ENCODE results near the gene MRPS12. TPM values are rescaled to one million over a fixed set of nuclear protein-coding genes. Genes with fewer than 3 reads are reported as not detected.

MRPS12 gene
- total and polyA plus RNA-seq, 2 of the 13 experiments (the other 11 are each of a cell fraction or from before 2014, with no cell fraction given) = 27.5 to 54.8 TPM

GRCh38 chr19:38899447-38900201 lies 31.1 kb upstream of the MRPS12 start, which contains the start of the genes NFKBIB and SIRT2 (continued):
- TF ChIP-seq RFX5 (IDR thresholded peaks at IDR 0.05; ENCODE audit: low read depth, low read length) (peak; percentile 52), JUNB (CRISPR knock-in tag; IDR thresholded peaks at IDR 0.05; ENCODE audit: borderline replicate concordance) (no peak), HOMEZ (CRISPR knock-in tag; IDR thresholded peaks at IDR 0.05; ENCODE audit: low read depth) (no peak), ZBTB43 (CRISPR knock-in tag; conservative IDR thresholded peaks at IDR 0.05) (no peak; the same call in 1 of the 2 replicates), ZBTB38 (CRISPR knock-in tag; IDR thresholded peaks at IDR 0.05) (0 out of 2 replicates have a peak, but pooled peaks have one; percentile 33), TOPORS (CRISPR knock-in tag; IDR thresholded peaks at IDR 0.05) (no peak), ETS1 (CRISPR knock-in tag; IDR thresholded peaks at IDR 0.05) (no peak; the same call in 1 of the 2 replicates), SPEN (CRISPR knock-in tag; IDR thresholded peaks at IDR 0.05; ENCODE audit: low read depth) (peak; percentile 67), GTF2F1 (IDR thresholded peaks at IDR 0.05; ENCODE audit: low read length) (no peak), MAFK (conservative IDR thresholded peaks at IDR 0.05 in 1 of 2, IDR thresholded peaks at IDR 0.05 in 1 of 2; ENCODE audit: low read length in 2 of 2) (peak; percentile 15 to 34; a peak in 1 of 4 replicates), SMARCE1 (IDR thresholded peaks at IDR 0.05; ENCODE audit: borderline replicate concordance) (no peak), AKAP8 (CRISPR knock-in tag; IDR thresholded peaks at IDR 0.05) (0 out of 2 replicates have a peak, but pooled peaks have one; percentile 39), GATAD2A (CRISPR knock-in tag; IDR thresholded peaks at IDR 0.05) (0 out of 2 replicates have a peak, but pooled peaks have one; percentile 36), HIVEP1 (CRISPR knock-in tag; IDR thresholded peaks at IDR 0.05) (peak; percentile 96), ZNF792 (CRISPR knock-in tag; IDR thresholded peaks at IDR 0.05) (no peak), FOXJ3 (CRISPR knock-in tag; IDR thresholded peaks at IDR 0.05; ENCODE audit: borderline replicate concordance) (peak; percentile 24; the same call in 1 of the 2 replicates), JUND (CRISPR knock-in tag; IDR thresholded peaks at IDR 0.05) (no peak), PHF20 (CRISPR knock-in tag; IDR thresholded peaks at IDR 0.05) (peak; percentile 68), ZNF646 (CRISPR knock-in tag; IDR thresholded peaks at IDR 0.05) (no peak), NCOA1 (CRISPR knock-in tag; IDR thresholded peaks at IDR 0.05) (no peak), ZNF780A (CRISPR knock-in tag; IDR thresholded peaks at IDR 0.05) (no peak)
